K562 (cell line): Measurements from ENCODE around the gene NMRK2. TPM values are rescaled to one million over a fixed set of nuclear protein-coding genes. Genes with fewer than 3 reads are reported as not detected.

Experiments used
- EHMT2 ChIP-seq: fragments of 450-650 bp; IDR thresholded peaks from 2 replicates; pipeline ENCODE4 v1.6.1; 2018; ENCODE audit warnings: antibody characterized with exemption
- ELF1 ChIP-seq: fragments of 200-800 bp; sonication (Bioruptor generic); IDR thresholded peaks from 2 replicates; pipeline ENCODE4 v1.6.1; 2016; ENCODE audit warnings: missing genetic modification characterization, missing compliant biosample characterization
- L3MBTL2 ChIP-seq: fragments of 450-650 bp; IDR thresholded peaks from 2 replicates; pipeline ENCODE4 v1.6.1; 2016; ENCODE audit warnings: mild to moderate bottlenecking, moderate library complexity
- MNT ChIP-seq, 2 experiments: fragments of 450-650 bp; conservative IDR thresholded peaks; 2 replicates each; pipeline ENCODE4 v1.6.1; 2017; ENCODE audit warnings: mild to moderate bottlenecking in 2 of 2, moderate library complexity in 2 of 2
- NBN ChIP-seq: fragments of 450-650 bp; IDR thresholded peaks from 2 replicates; pipeline ENCODE4 v1.6.1; 2016; ENCODE audit warnings: low read depth, mild to moderate bottlenecking
- NCOA4 ChIP-seq: fragments of 450-650 bp; IDR thresholded peaks from 2 replicates; pipeline ENCODE4 v1.6.1; 2018; ENCODE audit warnings: mild to moderate bottlenecking; ENCODE audit not compliant: partially characterized antibody
- NFXL1 ChIP-seq: fragments of 450-650 bp; formaldehyde crosslinking; IDR thresholded peaks from 2 replicates; pipeline ENCODE4 v1.4.0; 2021; ENCODE audit warnings: mild to moderate bottlenecking
- NR2F6 ChIP-seq: fragments of 450-650 bp; formaldehyde crosslinking; IDR thresholded peaks from 2 replicates; pipeline ENCODE4 v1.4.0; 2020; ENCODE audit warnings: mild to moderate bottlenecking
- PBX2 ChIP-seq, 2 experiments: IDR thresholded peaks in 1 of 2; conservative IDR thresholded peaks in 1 of 2; 2 replicates each; pipeline ENCODE4 v1.6.1; 2016; ENCODE audit warnings: low read depth in 2 of 2, mild to moderate bottlenecking in 1 of 2, missing compliant biosample characterization in 1 of 2, missing genetic modification characterization in 1 of 2, moderate library complexity in 1 of 2
- SETDB1 ChIP-seq: IDR thresholded peaks from one replicate; pipeline ENCODE4 v1.6.1; 2012; ENCODE audit warnings: low read length, control low read depth, inconsistent platforms
- SMAD4 ChIP-seq: fragments of 250-450 bp; sonication (Bioruptor Pico); conservative IDR thresholded peaks from 2 replicates; pipeline ENCODE4 v1.8.0; 2021; ENCODE audit warnings: inconsistent platforms, mild to moderate bottlenecking, moderate library complexity
- SP2 ChIP-seq: IDR thresholded peaks from 2 replicates; pipeline ENCODE4 v1.6.1; 2011; ENCODE audit warnings: mild to moderate bottlenecking, low read depth, low read length, moderate library complexity; ENCODE audit not compliant: poor library complexity, severe bottlenecking; ENCODE audit errors: extremely low read depth
- TFAP4 ChIP-seq: sonication (generic); formaldehyde crosslinking; IDR thresholded peaks from 2 replicates; pipeline ENCODE4 v1.8.0; 2022; ENCODE audit warnings: missing genetic modification reagents, mild to moderate bottlenecking, moderate library complexity, borderline replicate concordance
- ZBTB12 ChIP-seq: fragments of 250-450 bp; sonication (Bioruptor Pico); IDR thresholded peaks from 2 replicates; pipeline ENCODE4 v1.4.0; 2020
- ZFP1 ChIP-seq: fragments of 450-650 bp; formaldehyde crosslinking; IDR thresholded peaks from 2 replicates; pipeline ENCODE4 v1.4.0; 2020; ENCODE audit warnings: mild to moderate bottlenecking, mixed read lengths
- ZNF121 ChIP-seq: sonication (generic); formaldehyde crosslinking; conservative IDR thresholded peaks from 2 replicates; pipeline ENCODE4 v1.8.0; 2022; ENCODE audit warnings: missing genetic modification reagents
- ZNF212 ChIP-seq: fragments of 450-650 bp; formaldehyde crosslinking; IDR thresholded peaks from 2 replicates; pipeline ENCODE4 v1.4.0; 2020; ENCODE audit warnings: mild to moderate bottlenecking
- ZNF512 ChIP-seq: IDR thresholded peaks from 2 replicates; pipeline ENCODE4 v1.6.1; 2016; ENCODE audit warnings: missing genetic modification characterization, missing compliant biosample characterization
- ZNF707 ChIP-seq: fragments of 250-450 bp; sonication (Bioruptor Pico); conservative IDR thresholded peaks from 2 replicates; pipeline ENCODE4 v1.8.0; 2022; ENCODE audit warnings: inconsistent platforms, mild to moderate bottlenecking, moderate library complexity
- ZNF830 ChIP-seq: fragments of 250-450 bp; sonication (Bioruptor Pico); IDR thresholded peaks from 2 replicates; pipeline ENCODE4 v1.5.0; 2021; ENCODE audit warnings: mild to moderate bottlenecking
- polyA plus RNA-seq, 8 experiments: library from polyadenylated mRNA; depleted of rRNA in 4 of 8; stranded (reverse) in 5 of 8; unstranded in 3 of 8; fragments of >200 nt; fragmentation: Nextera tagmentation in 2 of 8; fragmentation: Illumina TruSeq in 1 of 8; extraction: Ambion mirVana in 2 of 8; extraction: Trizol in 1 of 8; gene quantifications; 2 replicates each; pipeline versions ENCODE4 v1.2.1 to v1.2.3, GENCODE V29; 2011 to 2014; ENCODE audit warnings: inconsistent platforms in 1 of 8, missing spikeins in 1 of 8
- total RNA-seq, 7 experiments: library from RNA; depleted of rRNA in 6 of 7; stranded (reverse); fragments of >200 nt in 6 of 7; fragmentation: Illumina TruSeq in 2 of 7; extraction: Trizol in 2 of 7; gene quantifications; 2 replicates each; pipeline versions ENCODE4 v1.2.1 to v1.2.3, GENCODE V29; 2011 to 2021; ENCODE audit warnings: low replicate concordance in 1 of 7

NMRK2 gene
- total and polyA plus RNA-seq, 9 of the 15 experiments (the other 6 are each of a cell fraction or from before 2014, with no cell fraction given): not detected

GRCh38 chr19:3970808-3971598, 38.1 kb downstream of the NMRK2 start, which contains the start of gene DAPK3 (continued):
- TF ChIP-seq NCOA4 (no peak), NFXL1 (no peak), SMAD4 (CRISPR knock-in tag) (peak; percentile 30; the same call in 1 of the 2 replicates), SP2 (peak; percentile 90), MNT (conservative IDR thresholded peaks at IDR 0.05) (peak in 1 of 2 experiments; percentile 18; a peak in 2 of 4 replicates), NR2F6 (CRISPR knock-in tag) (0 out of 2 replicates have a peak, but pooled peaks have one; percentile 42), ZNF212 (no peak), PBX2 (CRISPR knock-in tag; IDR thresholded peaks at IDR 0.05; ENCODE audit: low read depth) (peak; percentile 90), PBX2 (tag; conservative IDR thresholded peaks at IDR 0.05; ENCODE audit: low read depth) (peak; percentile 97), ZFP1 (CRISPR knock-in tag) (no peak), ZNF121 (no peak), TFAP4 (CRISPR knock-in tag) (peak; percentile 79), ZNF512 (tag) (no peak), ZNF707 (no peak), ZNF830 (CRISPR knock-in tag) (no peak), NBN (no peak), EHMT2 (peak; percentile 79; the same call in 1 of the 2 replicates), ELF1 (tag) (peak; percentile 89), SETDB1 (no peak), L3MBTL2 (no peak), ZBTB12 (CRISPR knock-in tag) (peak; percentile 51; the same call in 1 of the 2 replicates)
